Measurements from ENCODE around the gene NTSR2. TPM values are rescaled to one million over a fixed set of nuclear protein-coding genes. Genes with fewer than 3 reads are reported as not detected.

The NTSR2 gene
- total and polyA plus RNA-seq, 2 experiments from 2014 or later = 0.10 TPM; not detected in 1

DNA sequence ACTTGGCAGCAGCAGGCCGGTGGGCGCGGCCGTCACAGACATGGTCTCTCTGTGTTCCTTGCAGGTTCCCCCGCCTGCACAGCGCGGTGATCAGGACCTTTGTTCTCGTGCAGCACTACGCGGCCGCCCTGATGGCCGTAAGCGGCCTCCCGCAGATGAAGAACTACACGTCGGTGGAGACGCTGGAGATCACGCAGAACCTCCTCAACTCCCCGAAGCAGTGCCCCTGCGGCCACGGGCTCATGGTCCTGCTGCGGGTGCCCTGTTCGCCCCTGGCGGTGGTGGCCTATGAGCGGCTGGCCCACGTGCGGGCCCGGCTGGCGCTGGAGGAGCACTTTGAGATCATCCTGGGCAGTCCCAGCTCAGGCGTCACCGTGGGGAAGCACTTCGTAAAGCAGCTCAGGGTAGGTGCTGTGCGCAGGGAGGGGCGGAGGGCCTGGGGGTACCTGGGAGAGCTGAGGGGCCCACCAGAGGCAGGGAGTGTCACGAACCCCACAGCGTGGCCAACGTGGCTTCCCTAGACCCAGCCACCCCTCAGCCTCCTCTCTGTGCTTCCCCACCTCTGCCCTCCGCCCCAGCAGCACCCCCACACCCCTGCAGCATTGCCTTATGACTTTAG is 59.3 kb downstream of the NTSR2 start:
- Mint-ChIP-seq H3K36me3 (ENCODE audit: low read depth) (peaks cover 36% of the 10 kb centered on the region), H3K4me1 (no peaks in the 10 kb centered on the region), H3K9me3 (no peaks in the 10 kb centered on the region), H3K27me3 (ENCODE audit: insufficient read depth, low read depth, poor library complexity) (no peaks in the 10 kb centered on the region), H3K27ac (no peak overlapping the region), H3K4me3 (no peak overlapping the region)
- H3K79me2 ChIP-seq (replicated peaks; ENCODE audit: insufficient read depth) = no peaks in the 10 kb centered on the region
- no peaks in the 10 kb centered on the region; the same call in 1 of the 2 replicates for H4K20me1 ChIP-seq (replicated peaks; ENCODE audit: insufficient read depth)
- H3K4me3 ChIP-seq = no peak overlapping the region
- no peak for ATAC-seq
- no peaks in the 10 kb centered on the region for H3K36me3 ChIP-seq (ENCODE audit: insufficient read depth)
- no peaks in the 10 kb centered on the region for H3K4me1 ChIP-seq (ENCODE audit: insufficient read depth)
- DNase-seq (ENCODE audit: low spot score) = no peak
- H3K9me2 ChIP-seq (ENCODE audit: insufficient read depth) = no peaks in the 10 kb centered on the region
- no peak overlapping the region for H3K27ac ChIP-seq (ENCODE audit: low read depth)
- H3F3A ChIP-seq (replicated peaks; ENCODE audit: low read depth) = no peaks in the 10 kb centered on the region
- TF ChIP-seq EZH2 (IDR thresholded peaks at IDR 0.05; ENCODE audit: low read depth, unreplicated experiment) (no peak), ZNF114 (CRISPR knock-in tag; IDR thresholded peaks at IDR 0.05) (no peak), STAT1 (IDR thresholded peaks at IDR 0.05; ENCODE audit: unreplicated experiment) (no peak), POLR2AphosphoS5 (IDR thresholded peaks at IDR 0.05; ENCODE audit: low read depth) (no peak), ZNF331 (CRISPR knock-in tag; IDR thresholded peaks at IDR 0.05; ENCODE audit: low read depth) (no peak), CREB1 (CRISPR knock-in tag; IDR thresholded peaks at IDR 0.05; ENCODE audit: low read depth) (no peak), EZH2phosphoT487 (IDR thresholded peaks at IDR 0.05; ENCODE audit: unreplicated experiment) (no peak), JUNB (IDR thresholded peaks at IDR 0.05; ENCODE audit: unreplicated experiment) (no peak), NANOG (IDR thresholded peaks at IDR 0.05; ENCODE audit: borderline replicate concordance) (no peak)
- TF ChIP-seq, protein P1, sequence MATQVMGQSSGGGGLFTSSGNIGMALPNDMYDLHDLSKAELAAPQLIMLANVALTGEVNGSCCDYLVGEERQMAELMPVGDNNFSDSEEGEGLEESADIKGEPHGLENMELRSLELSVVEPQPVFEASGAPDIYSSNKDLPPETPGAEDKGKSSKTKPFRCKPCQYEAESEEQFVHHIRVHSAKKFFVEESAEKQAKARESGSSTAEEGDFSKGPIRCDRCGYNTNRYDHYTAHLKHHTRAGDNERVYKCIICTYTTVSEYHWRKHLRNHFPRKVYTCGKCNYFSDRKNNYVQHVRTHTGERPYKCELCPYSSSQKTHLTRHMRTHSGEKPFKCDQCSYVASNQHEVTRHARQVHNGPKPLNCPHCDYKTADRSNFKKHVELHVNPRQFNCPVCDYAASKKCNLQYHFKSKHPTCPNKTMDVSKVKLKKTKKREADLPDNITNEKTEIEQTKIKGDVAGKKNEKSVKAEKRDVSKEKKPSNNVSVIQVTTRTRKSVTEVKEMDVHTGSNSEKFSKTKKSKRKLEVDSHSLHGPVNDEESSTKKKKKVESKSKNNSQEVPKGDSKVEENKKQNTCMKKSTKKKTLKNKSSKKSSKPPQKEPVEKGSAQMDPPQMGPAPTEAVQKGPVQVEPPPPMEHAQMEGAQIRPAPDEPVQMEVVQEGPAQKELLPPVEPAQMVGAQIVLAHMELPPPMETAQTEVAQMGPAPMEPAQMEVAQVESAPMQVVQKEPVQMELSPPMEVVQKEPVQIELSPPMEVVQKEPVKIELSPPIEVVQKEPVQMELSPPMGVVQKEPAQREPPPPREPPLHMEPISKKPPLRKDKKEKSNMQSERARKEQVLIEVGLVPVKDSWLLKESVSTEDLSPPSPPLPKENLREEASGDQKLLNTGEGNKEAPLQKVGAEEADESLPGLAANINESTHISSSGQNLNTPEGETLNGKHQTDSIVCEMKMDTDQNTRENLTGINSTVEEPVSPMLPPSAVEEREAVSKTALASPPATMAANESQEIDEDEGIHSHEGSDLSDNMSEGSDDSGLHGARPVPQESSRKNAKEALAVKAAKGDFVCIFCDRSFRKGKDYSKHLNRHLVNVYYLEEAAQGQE (IDR thresholded peaks at IDR 0.05; ENCODE audit: unreplicated experiment) = no peak
- TF ChIP-seq, protein P2, sequence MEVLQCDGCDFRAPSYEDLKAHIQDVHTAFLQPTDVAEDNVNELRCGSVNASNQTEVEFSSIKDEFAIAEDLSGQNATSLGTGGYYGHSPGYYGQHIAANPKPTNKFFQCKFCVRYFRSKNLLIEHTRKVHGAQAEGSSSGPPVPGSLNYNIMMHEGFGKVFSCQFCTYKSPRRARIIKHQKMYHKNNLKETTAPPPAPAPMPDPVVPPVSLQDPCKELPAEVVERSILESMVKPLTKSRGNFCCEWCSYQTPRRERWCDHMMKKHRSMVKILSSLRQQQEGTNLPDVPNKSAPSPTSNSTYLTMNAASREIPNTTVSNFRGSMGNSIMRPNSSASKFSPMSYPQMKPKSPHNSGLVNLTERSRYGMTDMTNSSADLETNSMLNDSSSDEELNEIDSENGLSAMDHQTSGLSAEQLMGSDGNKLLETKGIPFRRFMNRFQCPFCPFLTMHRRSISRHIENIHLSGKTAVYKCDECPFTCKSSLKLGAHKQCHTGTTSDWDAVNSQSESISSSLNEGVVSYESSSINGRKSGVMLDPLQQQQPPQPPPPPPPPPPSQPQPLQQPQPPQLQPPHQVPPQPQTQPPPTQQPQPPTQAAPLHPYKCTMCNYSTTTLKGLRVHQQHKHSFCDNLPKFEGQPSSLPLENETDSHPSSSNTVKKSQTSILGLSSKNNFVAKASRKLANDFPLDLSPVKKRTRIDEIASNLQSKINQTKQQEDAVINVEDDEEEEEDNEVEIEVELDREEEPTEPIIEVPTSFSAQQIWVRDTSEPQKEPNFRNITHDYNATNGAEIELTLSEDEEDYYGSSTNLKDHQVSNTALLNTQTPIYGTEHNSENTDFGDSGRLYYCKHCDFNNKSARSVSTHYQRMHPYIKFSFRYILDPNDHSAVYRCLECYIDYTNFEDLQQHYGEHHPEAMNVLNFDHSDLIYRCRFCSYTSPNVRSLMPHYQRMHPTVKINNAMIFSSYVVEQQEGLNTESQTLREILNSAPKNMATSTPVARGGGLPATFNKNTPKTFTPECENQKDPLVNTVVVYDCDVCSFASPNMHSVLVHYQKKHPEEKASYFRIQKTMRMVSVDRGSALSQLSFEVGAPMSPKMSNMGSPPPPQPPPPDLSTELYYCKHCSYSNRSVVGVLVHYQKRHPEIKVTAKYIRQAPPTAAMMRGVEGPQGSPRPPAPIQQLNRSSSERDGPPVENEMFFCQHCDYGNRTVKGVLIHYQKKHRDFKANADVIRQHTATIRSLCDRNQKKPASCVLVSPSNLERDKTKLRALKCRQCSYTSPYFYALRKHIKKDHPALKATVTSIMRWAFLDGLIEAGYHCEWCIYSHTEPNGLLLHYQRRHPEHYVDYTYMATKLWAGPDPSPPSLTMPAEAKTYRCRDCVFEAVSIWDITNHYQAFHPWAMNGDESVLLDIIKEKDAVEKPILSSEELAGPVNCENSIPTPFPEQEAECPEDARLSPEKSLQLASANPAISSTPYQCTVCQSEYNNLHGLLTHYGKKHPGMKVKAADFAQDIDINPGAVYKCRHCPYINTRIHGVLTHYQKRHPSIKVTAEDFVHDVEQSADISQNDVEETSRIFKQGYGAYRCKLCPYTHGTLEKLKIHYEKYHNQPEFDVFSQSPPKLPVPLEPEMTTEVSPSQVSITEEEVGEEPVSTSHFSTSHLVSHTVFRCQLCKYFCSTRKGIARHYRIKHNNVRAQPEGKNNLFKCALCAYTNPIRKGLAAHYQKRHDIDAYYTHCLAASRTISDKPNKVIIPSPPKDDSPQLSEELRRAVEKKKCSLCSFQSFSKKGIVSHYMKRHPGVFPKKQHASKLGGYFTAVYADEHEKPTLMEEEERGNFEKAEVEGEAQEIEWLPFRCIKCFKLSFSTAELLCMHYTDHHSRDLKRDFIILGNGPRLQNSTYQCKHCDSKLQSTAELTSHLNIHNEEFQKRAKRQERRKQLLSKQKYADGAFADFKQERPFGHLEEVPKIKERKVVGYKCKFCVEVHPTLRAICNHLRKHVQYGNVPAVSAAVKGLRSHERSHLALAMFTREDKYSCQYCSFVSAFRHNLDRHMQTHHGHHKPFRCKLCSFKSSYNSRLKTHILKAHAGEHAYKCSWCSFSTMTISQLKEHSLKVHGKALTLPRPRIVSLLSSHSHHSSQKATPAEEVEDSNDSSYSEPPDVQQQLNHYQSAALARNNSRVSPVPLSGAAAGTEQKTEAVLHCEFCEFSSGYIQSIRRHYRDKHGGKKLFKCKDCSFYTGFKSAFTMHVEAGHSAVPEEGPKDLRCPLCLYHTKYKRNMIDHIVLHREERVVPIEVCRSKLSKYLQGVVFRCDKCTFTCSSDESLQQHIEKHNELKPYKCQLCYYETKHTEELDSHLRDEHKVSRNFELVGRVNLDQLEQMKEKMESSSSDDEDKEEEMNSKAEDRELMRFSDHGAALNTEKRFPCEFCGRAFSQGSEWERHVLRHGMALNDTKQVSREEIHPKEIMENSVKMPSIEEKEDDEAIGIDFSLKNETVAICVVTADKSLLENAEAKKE (CRISPR knock-in tag; IDR thresholded peaks at IDR 0.05) = no peak
- TF ChIP-seq, protein P3, sequence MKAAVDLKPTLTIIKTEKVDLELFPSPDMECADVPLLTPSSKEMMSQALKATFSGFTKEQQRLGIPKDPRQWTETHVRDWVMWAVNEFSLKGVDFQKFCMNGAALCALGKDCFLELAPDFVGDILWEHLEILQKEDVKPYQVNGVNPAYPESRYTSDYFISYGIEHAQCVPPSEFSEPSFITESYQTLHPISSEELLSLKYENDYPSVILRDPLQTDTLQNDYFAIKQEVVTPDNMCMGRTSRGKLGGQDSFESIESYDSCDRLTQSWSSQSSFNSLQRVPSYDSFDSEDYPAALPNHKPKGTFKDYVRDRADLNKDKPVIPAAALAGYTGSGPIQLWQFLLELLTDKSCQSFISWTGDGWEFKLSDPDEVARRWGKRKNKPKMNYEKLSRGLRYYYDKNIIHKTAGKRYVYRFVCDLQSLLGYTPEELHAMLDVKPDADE (IDR thresholded peaks at IDR 0.05) = no peak
- TF ChIP-seq, protein P4, sequence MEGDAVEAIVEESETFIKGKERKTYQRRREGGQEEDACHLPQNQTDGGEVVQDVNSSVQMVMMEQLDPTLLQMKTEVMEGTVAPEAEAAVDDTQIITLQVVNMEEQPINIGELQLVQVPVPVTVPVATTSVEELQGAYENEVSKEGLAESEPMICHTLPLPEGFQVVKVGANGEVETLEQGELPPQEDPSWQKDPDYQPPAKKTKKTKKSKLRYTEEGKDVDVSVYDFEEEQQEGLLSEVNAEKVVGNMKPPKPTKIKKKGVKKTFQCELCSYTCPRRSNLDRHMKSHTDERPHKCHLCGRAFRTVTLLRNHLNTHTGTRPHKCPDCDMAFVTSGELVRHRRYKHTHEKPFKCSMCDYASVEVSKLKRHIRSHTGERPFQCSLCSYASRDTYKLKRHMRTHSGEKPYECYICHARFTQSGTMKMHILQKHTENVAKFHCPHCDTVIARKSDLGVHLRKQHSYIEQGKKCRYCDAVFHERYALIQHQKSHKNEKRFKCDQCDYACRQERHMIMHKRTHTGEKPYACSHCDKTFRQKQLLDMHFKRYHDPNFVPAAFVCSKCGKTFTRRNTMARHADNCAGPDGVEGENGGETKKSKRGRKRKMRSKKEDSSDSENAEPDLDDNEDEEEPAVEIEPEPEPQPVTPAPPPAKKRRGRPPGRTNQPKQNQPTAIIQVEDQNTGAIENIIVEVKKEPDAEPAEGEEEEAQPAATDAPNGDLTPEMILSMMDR (conservative IDR thresholded peaks at IDR 0.05; ENCODE audit: low read depth in 2 of 2) = no peak
- H3K4me2 ChIP-seq = no peak overlapping the region
- H2AFZ ChIP-seq = no peak overlapping the region
- H3K27me3 ChIP-seq (ENCODE audit: insufficient read depth) = no peaks in the 10 kb centered on the region
